KMS-11 (cell line): ENCODE measurements around the gene ZNF248.

ENCODE experiments used
- H2AFZ ChIP-seq: fragments of 200-600 bp; sonication (generic); 2 replicates; pipeline ENCODE4 v1.6.1; 2016; ENCODE audit warnings: antibody characterized with exemption, mixed run types, low read depth
- H3K27ac ChIP-seq: fragments of 200-600 bp; sonication (generic); 2 replicates; pipeline ENCODE4 v1.6.1; 2016; ENCODE audit warnings: mild to moderate bottlenecking, mixed run types
- H3K27me3 ChIP-seq: fragments of 200-600 bp; sonication (generic); 2 replicates; pipeline ENCODE4 v1.6.1; 2017; ENCODE audit warnings: mild to moderate bottlenecking, low read depth, mixed run types, moderate library complexity; ENCODE audit not compliant: insufficient read depth
- H3K36me3 ChIP-seq: fragments of 200-600 bp; sonication (generic); 2 replicates; pipeline ENCODE4 v1.6.1; 2017; ENCODE audit warnings: mild to moderate bottlenecking, mixed run types; ENCODE audit not compliant: insufficient read depth
- H3K4me1 ChIP-seq: fragments of 200-600 bp; sonication (generic); 2 replicates; pipeline ENCODE4 v1.6.1; 2016; ENCODE audit warnings: mild to moderate bottlenecking, low read depth, mixed run types; ENCODE audit not compliant: poor library complexity, severe bottlenecking
- H3K4me2 ChIP-seq: fragments of 200-600 bp; sonication (generic); 2 replicates; pipeline ENCODE4 v1.7.0; 2016; ENCODE audit warnings: mild to moderate bottlenecking, mixed run types
- H3K4me3 ChIP-seq: fragments of 200-600 bp; sonication (generic); IDR thresholded peaks from 2 replicates; pipeline ENCODE4 v1.6.1; 2017; ENCODE audit warnings: low read depth, low read length, mixed read lengths; ENCODE audit not compliant: insufficient read depth
- H3K79me2 ChIP-seq: fragments of 200-600 bp; sonication (generic); 2 replicates; pipeline ENCODE4 v1.6.1; 2016; ENCODE audit warnings: low read depth, mixed run types; ENCODE audit not compliant: insufficient read depth
- H3K9ac ChIP-seq: fragments of 200-600 bp; sonication (generic); 2 replicates; pipeline ENCODE4 v1.6.1; 2016; ENCODE audit warnings: mild to moderate bottlenecking, mixed run types
- H4K20me1 ChIP-seq: fragments of 200-600 bp; sonication (generic); 2 replicates; pipeline ENCODE4 v1.6.1; 2016; ENCODE audit warnings: mild to moderate bottlenecking, mixed run types; ENCODE audit not compliant: insufficient read depth
- TF ChIP-seq, protein P1 (sequence below): fragments of 200-600 bp; sonication (generic); conservative IDR thresholded peaks from 2 replicates; pipeline ENCODE4 v1.6.1; 2017; ENCODE audit warnings: low read depth, mild to moderate bottlenecking, antibody characterized with exemption, low read length, moderate library complexity, mixed read lengths

The ZNF248 gene

DNA sequence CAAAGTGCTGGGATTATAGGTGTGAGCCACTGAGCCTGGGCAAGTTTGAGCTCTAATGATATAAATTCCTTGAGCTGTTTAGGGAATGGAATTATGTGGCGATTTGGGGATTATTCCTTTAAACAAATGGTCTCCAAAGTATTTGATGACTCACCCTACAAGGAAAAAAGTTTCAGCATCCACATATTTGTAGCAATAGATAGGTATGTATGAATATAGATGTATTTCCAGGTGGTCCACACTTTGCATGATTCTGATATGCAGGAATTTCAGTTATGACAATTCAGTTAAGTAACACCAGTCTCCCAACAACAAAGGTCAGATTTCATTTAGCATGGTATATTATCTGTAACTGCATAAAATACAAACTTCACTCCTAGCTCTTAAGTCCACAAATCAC lies 92.2 kb downstream of the ZNF248 start:
- no peaks in the 10 kb centered on the region for H3K79me2 ChIP-seq

DNA sequence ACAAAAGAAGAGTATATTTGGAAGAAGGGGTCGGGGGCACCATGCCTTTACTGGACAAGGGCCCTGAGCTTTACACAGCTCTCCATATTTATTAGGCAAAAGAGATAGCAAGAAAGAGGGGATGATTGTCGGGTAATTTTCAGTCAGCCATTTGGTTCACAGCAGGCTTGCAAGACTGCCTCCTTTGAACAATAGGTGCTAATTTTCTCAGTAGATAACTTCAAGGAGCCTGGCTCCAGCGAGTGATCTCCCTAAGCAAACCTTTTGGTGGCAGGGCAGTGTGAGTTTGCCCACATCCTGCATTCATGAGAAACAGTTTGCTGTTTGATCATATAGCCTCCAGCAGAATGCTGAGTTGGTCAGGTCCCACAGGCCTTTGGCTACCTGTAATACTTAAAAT lies 94.3 kb downstream of the ZNF248 start:
- Histone ChIP-seq H3K36me3 (no peaks in the 10 kb centered on the region), H3K27ac (no peak overlapping the region), H3K4me3 (no peak overlapping the region), H4K20me1 (no peaks in the 10 kb centered on the region), H3K27me3 (no peaks in the 10 kb centered on the region), H3K9ac (no peak overlapping the region), H3K4me2 (no peak overlapping the region), H3K79me2 (no peaks in the 10 kb centered on the region), H2AFZ (no peak overlapping the region), H3K4me1 (no peaks in the 10 kb centered on the region)
- TF ChIP-seq, protein P1, sequence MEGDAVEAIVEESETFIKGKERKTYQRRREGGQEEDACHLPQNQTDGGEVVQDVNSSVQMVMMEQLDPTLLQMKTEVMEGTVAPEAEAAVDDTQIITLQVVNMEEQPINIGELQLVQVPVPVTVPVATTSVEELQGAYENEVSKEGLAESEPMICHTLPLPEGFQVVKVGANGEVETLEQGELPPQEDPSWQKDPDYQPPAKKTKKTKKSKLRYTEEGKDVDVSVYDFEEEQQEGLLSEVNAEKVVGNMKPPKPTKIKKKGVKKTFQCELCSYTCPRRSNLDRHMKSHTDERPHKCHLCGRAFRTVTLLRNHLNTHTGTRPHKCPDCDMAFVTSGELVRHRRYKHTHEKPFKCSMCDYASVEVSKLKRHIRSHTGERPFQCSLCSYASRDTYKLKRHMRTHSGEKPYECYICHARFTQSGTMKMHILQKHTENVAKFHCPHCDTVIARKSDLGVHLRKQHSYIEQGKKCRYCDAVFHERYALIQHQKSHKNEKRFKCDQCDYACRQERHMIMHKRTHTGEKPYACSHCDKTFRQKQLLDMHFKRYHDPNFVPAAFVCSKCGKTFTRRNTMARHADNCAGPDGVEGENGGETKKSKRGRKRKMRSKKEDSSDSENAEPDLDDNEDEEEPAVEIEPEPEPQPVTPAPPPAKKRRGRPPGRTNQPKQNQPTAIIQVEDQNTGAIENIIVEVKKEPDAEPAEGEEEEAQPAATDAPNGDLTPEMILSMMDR = no peak

More for the DNA sequence above, 92.2 kb downstream of the ZNF248 start:
- no peaks in the 10 kb centered on the region for H4K20me1 ChIP-seq
- H2AFZ ChIP-seq = no peak overlapping the region
- H3K27me3 ChIP-seq = no peaks in the 10 kb centered on the region
- no peak overlapping the region for H3K4me2 ChIP-seq
- no peak overlapping the region for H3K4me3 ChIP-seq
- H3K27ac ChIP-seq = no peak overlapping the region
- H3K9ac ChIP-seq = no peak overlapping the region
- TF ChIP-seq, protein P1 = no peak
- H3K36me3 ChIP-seq = no peaks in the 10 kb centered on the region
- H3K4me1 ChIP-seq = no peaks in the 10 kb centered on the region

DNA sequence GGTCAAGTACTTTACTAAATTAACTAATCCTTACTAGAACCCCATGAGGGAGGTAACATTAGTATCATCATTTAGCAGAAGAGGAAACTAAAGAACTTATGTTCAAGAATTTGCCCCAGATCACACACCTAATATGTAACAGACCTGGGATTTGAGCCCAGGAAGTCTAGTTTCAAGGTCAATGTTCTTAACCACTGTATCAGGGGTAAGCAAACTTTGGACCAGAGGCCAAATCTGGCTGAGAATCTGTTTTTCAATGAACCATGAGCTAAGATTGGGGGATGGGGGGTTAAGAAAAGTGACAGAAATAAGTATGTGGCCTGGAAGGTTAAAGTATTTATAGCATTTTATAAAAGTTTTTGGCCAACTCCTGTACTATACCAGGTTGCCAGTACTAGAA lies 95.1 kb downstream of the ZNF248 start:
- no peaks in the 10 kb centered on the region for H3K27me3 ChIP-seq
- TF ChIP-seq, protein P1 = no peak
- H3K9ac ChIP-seq = no peak overlapping the region
- no peaks in the 10 kb centered on the region for H3K79me2 ChIP-seq
- H3K36me3 ChIP-seq = no peaks in the 10 kb centered on the region
- H3K4me1 ChIP-seq = no peaks in the 10 kb centered on the region
- no peaks in the 10 kb centered on the region for H4K20me1 ChIP-seq
- H3K27ac ChIP-seq = no peak overlapping the region
- no peak overlapping the region for H3K4me2 ChIP-seq
- no peak overlapping the region for H2AFZ ChIP-seq
- no peak overlapping the region for H3K4me3 ChIP-seq

DNA sequence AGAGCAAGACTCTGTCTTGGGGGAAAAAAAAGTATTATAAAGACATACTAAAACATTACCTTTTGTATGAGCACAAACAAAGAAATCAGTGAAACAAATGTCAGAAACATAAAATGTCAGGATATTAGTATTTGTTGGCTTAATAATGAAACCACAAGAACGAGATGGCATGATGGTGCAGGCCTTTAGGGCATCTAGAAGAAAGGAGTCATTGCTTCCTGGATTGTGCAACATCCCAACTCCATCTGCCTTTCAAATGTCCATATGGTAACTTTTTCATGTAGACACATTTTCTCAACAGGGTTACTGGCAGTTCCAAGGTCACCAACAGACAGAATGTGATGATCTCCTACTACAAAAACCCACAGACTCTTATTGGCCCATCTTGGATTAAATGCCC lies 96.6 kb downstream of the ZNF248 start:
- no peaks in the 10 kb centered on the region for H3K4me1 ChIP-seq
- H3K9ac ChIP-seq = no peak overlapping the region

More for the DNA sequence above, 96.6 kb downstream of the ZNF248 start:
- Histone ChIP-seq H3K27ac (no peak overlapping the region), H4K20me1 (no peaks in the 10 kb centered on the region), H2AFZ (no peak overlapping the region), H3K36me3 (no peaks in the 10 kb centered on the region), H3K4me3 (no peak overlapping the region), H3K27me3 (no peaks in the 10 kb centered on the region), H3K4me2 (no peak overlapping the region), H3K79me2 (no peaks in the 10 kb centered on the region)
- TF ChIP-seq, protein P1 = no peak
